IMR-90 (cell line): ENCODE measurements around the gene PRKCE. TPM values are rescaled to one million over a fixed set of nuclear protein-coding genes. Genes with fewer than 3 reads are reported as not detected.

Experiments
- ATAC-seq: fragments of 200-7000 bp; cut with Tn5 transposase; 2 replicates; pipeline ENCODE4 v1.9.1; 2020; ENCODE audit warnings: low read depth, mild to moderate bottlenecking, moderate library complexity
- BruUV-seq: library from RNA; stranded (reverse); fragments of 400-500 nt; replicated peaks from 2 replicates; lab custom pipeline; 2021; lab: Mats Ljungman, UMichigan
- CTCF ChIA-PET: fragments of 300-600 bp; formaldehyde crosslinking; extraction: SDS; loops from one replicate; lab custom pipeline; 2021; ENCODE audit warnings: antibody characterized with exemption; lab: Yijun Ruan, JAX
- POLR2A ChIA-PET: fragments of 300-600 bp; sonication (Branson Sonifier 250); formaldehyde crosslinking; loops from one replicate; lab custom pipeline; 2022; ENCODE audit warnings: antibody characterized with exemption; ENCODE audit not compliant: unreplicated experiment; lab: Charles Lee
- DNase-seq: peaks from one replicate; pipeline ENCODE4 v3.0.0; 2013
- H2AFZ ChIP-seq: replicated peaks from 2 replicates; pipeline ENCODE3; 2013; ENCODE audit warnings: low read length, mild to moderate bottlenecking; ENCODE audit not compliant: poor library complexity
- H2AK5ac ChIP-seq: 2 replicates; pipeline ENCODE4 v1.6.1; 2013; ENCODE audit warnings: low read depth, low read length, inconsistent platforms
- H2AK9ac ChIP-seq: replicated peaks from 2 replicates; pipeline ENCODE3; 2013; ENCODE audit warnings: mild to moderate bottlenecking, low read depth, low read length, moderate library complexity; ENCODE audit not compliant: poor library complexity
- H2BK120ac ChIP-seq: 2 replicates; pipeline ENCODE4 v1.6.1; 2013; ENCODE audit warnings: low read depth, low read length, inconsistent platforms
- H2BK15ac ChIP-seq: 3 replicates; pipeline ENCODE4 v1.6.1; 2013; ENCODE audit warnings: low read depth, low read length, inconsistent platforms
- H2BK20ac ChIP-seq: 2 replicates; pipeline ENCODE4 v1.6.1; 2013; ENCODE audit warnings: low read depth, mild to moderate bottlenecking, inconsistent platforms, low read length, moderate library complexity
- H2BK5ac ChIP-seq: 2 replicates; pipeline ENCODE4 v1.6.1; 2013; ENCODE audit warnings: mild to moderate bottlenecking, low read depth, low read length, inconsistent platforms; ENCODE audit not compliant: poor library complexity, severe bottlenecking
- H3K14ac ChIP-seq: replicated peaks from 2 replicates; pipeline ENCODE4 v1.6.1; 2013; ENCODE audit warnings: low read depth, low read length, inconsistent platforms
- H3K18ac ChIP-seq: 2 replicates; pipeline ENCODE4 v1.6.1; 2013; ENCODE audit warnings: low read depth, low read length, control low read depth
- H3K23ac ChIP-seq: 2 replicates; pipeline ENCODE4 v1.6.1; 2013; ENCODE audit warnings: low read depth, low read length, inconsistent platforms
- H3K27ac ChIP-seq: 2 replicates; pipeline ENCODE4 v1.5.1; 2013; ENCODE audit warnings: mild to moderate bottlenecking, control low read depth, low read length; ENCODE audit not compliant: insufficient read depth
- H3K27me3 ChIP-seq: 2 replicates; pipeline ENCODE4 v1.6.1; 2013; ENCODE audit warnings: low read length; ENCODE audit not compliant: control insufficient read depth, insufficient read depth
- H3K36me3 ChIP-seq: 2 replicates; pipeline ENCODE4 v1.6.1; 2013; ENCODE audit warnings: low read length, mixed read lengths; ENCODE audit not compliant: control insufficient read depth, insufficient read depth
- H3K4ac ChIP-seq: 2 replicates; pipeline ENCODE4 v1.6.1; 2013; ENCODE audit warnings: low read depth, low read length, inconsistent platforms
- H3K4me1 ChIP-seq: 2 replicates; pipeline ENCODE4 v1.6.1; 2013; ENCODE audit warnings: low read length, mixed read lengths; ENCODE audit not compliant: control insufficient read depth, insufficient read depth
- H3K4me2 ChIP-seq: 2 replicates; pipeline ENCODE4 v1.6.1; 2013; ENCODE audit warnings: low read depth, mild to moderate bottlenecking, control low read depth, low read length, moderate library complexity
- H3K4me3 ChIP-seq: 2 replicates; pipeline ENCODE4 v1.5.1; 2013; ENCODE audit warnings: low read depth, mild to moderate bottlenecking, control low read depth, low read length, moderate library complexity; ENCODE audit not compliant: insufficient read depth
- H3K56ac ChIP-seq: 2 replicates; pipeline ENCODE4 v1.6.1; 2013; ENCODE audit warnings: low read length, inconsistent platforms; ENCODE audit not compliant: insufficient read depth; ENCODE audit errors: extremely low read depth
- H3K79me1 ChIP-seq, 2 experiments: 2 replicates each; pipeline ENCODE4 v1.6.1; 2013; ENCODE audit warnings: low read length in 2 of 2, inconsistent platforms in 1 of 2, low read depth in 1 of 2
- H3K9ac ChIP-seq: 2 replicates; pipeline ENCODE4 v1.6.1; 2013; ENCODE audit warnings: low read depth, low read length, control low read depth
- H3K9me1 ChIP-seq: 2 replicates; pipeline ENCODE4 v1.6.1; 2013; ENCODE audit warnings: low read length, inconsistent platforms; ENCODE audit not compliant: insufficient read depth
- H3K9me3 ChIP-seq: 2 replicates; pipeline ENCODE4 v1.6.1; 2013; ENCODE audit warnings: low read length; ENCODE audit not compliant: control insufficient read depth, insufficient read depth
- H4K20me1 ChIP-seq: 2 replicates; pipeline ENCODE4 v1.6.1; 2013; ENCODE audit warnings: low read length, inconsistent platforms; ENCODE audit not compliant: insufficient read depth
- H4K5ac ChIP-seq: 2 replicates; pipeline ENCODE4 v1.6.1; 2013; ENCODE audit warnings: mild to moderate bottlenecking, low read depth, low read length, control low read depth
- H4K8ac ChIP-seq, 2 experiments: 2 replicates each; pipeline ENCODE4 v1.6.1; 2013; ENCODE audit warnings: low read depth in 2 of 2, low read length in 2 of 2, control low read depth in 1 of 2, inconsistent platforms in 1 of 2
- H4K91ac ChIP-seq: 2 replicates; pipeline ENCODE4 v1.6.1; 2013; ENCODE audit warnings: low read depth, low read length, inconsistent platforms; ENCODE audit not compliant: insufficient read depth
- CEBPB ChIP-seq: IDR thresholded peaks from 2 replicates; pipeline ENCODE4 v1.6.1; 2012; ENCODE audit warnings: low read depth, low read length, improper control_type of control experiment
- CHD1 ChIP-seq: IDR thresholded peaks from 2 replicates; pipeline ENCODE4 v1.6.1; 2012; ENCODE audit warnings: low read depth, low read length, improper control_type of control experiment
- FOS ChIP-seq: fragments of 150-350 bp; IDR thresholded peaks from 2 replicates; pipeline ENCODE4 v1.6.1; 2016; ENCODE audit warnings: low read depth, low read length
- MAFK ChIP-seq: IDR thresholded peaks from 2 replicates; pipeline ENCODE4 v1.6.1; 2012; ENCODE audit warnings: low read depth, low read length, improper control_type of control experiment
- MXI1 ChIP-seq: IDR thresholded peaks from 2 replicates; pipeline ENCODE4 v1.6.1; 2012; ENCODE audit warnings: low read depth, mild to moderate bottlenecking, low read length, moderate library complexity, borderline replicate concordance
- POLR2A ChIP-seq: IDR thresholded peaks from 2 replicates; pipeline ENCODE4 v1.6.1; 2012; ENCODE audit warnings: mild to moderate bottlenecking, low read depth, low read length
- RAD21 ChIP-seq: IDR thresholded peaks from 2 replicates; pipeline ENCODE4 v1.6.1; 2012; ENCODE audit warnings: low read length, improper control_type of control experiment
- RCOR1 ChIP-seq: IDR thresholded peaks from 2 replicates; pipeline ENCODE4 v1.6.1; 2012; ENCODE audit warnings: mild to moderate bottlenecking, low read length, improper control_type of control experiment; ENCODE audit not compliant: insufficient replicate concordance
- RFX5 ChIP-seq: IDR thresholded peaks from 2 replicates; pipeline ENCODE4 v1.8.0; 2012; ENCODE audit warnings: low read depth, mild to moderate bottlenecking, low read length, moderate library complexity
- WGBS, 2 experiments: methylation state at CpG; one replicate each; pipeline versions ENCODE4 v1.1.5 to v1.1.7; 2013; ENCODE audit warnings: missing lambda C conversion rate in 2 of 2; ENCODE audit not compliant: insufficient read length in 1 of 2; ENCODE audit errors: extremely low coverage in 2 of 2; 5-methylcytosine and 5-hydroxymethylcytosine counted together
- dilution Hi-C: fragments of 300-500 bp; cut with HindIII; formaldehyde crosslinking; loops from one replicate; pipeline ENCODE4 v1.14.3; 2018; ENCODE audit warnings: low sequenced_read_pairs; ENCODE audit not compliant: unreplicated experiment
- in situ Hi-C: fragments of 300-500 bp; cut with MboI; formaldehyde crosslinking; loops from 3 replicates; pipeline ENCODE4 v1.14.3; 2019; ENCODE audit warnings: low sequenced_read_pairs, inconsistent platforms, mixed read lengths
- intact Hi-C: fragments of 100-400 bp; cut with micrococcal nuclease; formaldehyde crosslinking; loops from 2 replicates; pipeline ENCODE4 v1.10.0; 2022
- polyA plus RNA-seq, 3 experiments: library from polyadenylated mRNA; depleted of rRNA; stranded (reverse); fragments of >200 nt; gene quantifications; 2 replicates each; pipeline ENCODE4 v1.2.3, GENCODE V29; 2012; ENCODE audit warnings: low replicate concordance in 1 of 3
- total RNA-seq: library from RNA; depleted of rRNA; stranded (reverse); fragments of >200 nt; gene quantifications from 2 replicates; pipeline ENCODE4 v1.2.3, GENCODE V29; 2012
- TF ChIP-seq, protein P1 (sequence below): fragments of 150-350 bp; IDR thresholded peaks from 2 replicates; pipeline ENCODE4 v1.6.1; 2016; ENCODE audit warnings: low read depth, mild to moderate bottlenecking, low read length, moderate library complexity, borderline replicate concordance
- TF ChIP-seq, protein P2 (sequence below): fragments of 150-350 bp; IDR thresholded peaks from 2 replicates; pipeline ENCODE4 v1.6.1; 2017; ENCODE audit warnings: mild to moderate bottlenecking, antibody characterized with exemption, low read length, low read depth

PRKCE gene
- total and polyA plus RNA-seq, 2 of the 4 experiments (the other 2 are of a cell fraction) = 8.1 to 32.4 TPM

DNA sequence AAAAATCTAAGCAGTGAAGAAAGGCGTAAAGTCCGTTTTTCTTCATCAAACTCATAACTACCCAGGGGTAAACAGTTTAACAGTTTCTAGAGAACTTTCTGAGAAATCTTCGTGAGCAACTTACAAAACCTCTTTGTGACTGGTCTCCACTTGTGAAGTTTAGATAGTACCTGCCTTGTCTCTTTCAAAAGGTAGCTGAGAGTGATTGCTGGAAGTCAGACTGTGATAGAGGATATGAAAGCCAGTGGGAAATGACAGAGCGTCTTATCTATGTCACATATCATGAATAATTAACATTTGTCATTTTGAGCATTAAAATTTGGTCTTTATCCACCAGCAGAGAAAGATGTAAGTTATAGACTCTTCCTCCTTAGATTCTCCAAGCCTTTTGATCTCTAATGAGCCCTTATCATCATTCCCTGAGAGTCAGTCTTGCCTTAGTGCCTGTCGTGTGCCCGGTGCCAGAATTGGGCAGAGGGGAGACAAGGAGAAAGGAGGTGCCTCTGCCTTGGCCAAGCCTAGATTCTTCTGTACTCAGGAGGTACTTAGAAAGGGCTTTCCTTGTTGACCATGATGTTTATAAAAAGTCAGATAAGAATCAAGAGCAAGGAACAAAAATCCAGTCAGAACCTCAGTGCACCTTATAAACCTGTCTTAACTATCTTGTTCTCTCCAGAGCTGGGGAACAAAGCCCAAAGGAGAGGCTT, 440.6 kb downstream of the PRKCE start:
- no peak overlapping the region for H3K27ac ChIP-seq
- H3K36me3 ChIP-seq = peaks cover 24% of the 10 kb centered on the region
- H3K56ac ChIP-seq = no peak overlapping the region
- peaks cover 3 to 14% of the 10 kb centered on the region in 2 experiments; a peak in 2 of 4 replicates for H3K79me1 ChIP-seq
- no peak overlapping the region for H2BK120ac ChIP-seq
- no peak overlapping the region for H2AK9ac ChIP-seq
- dilution Hi-C loops = no loop called here
- no peaks in the 10 kb centered on the region for H3K27me3 ChIP-seq
- no peak overlapping the region for H2BK5ac ChIP-seq
- no peak overlapping the region for H3K14ac ChIP-seq
- no peak overlapping the region for H3K4me2 ChIP-seq
- H3K9me3 ChIP-seq = 0 out of 2 replicates have a peak, but pooled peaks cover 3% of the 10 kb centered on the region
- no peak overlapping the region for H3K4me3 ChIP-seq
- no peak overlapping the region; the same call in 2 of the 3 replicates for H2BK15ac ChIP-seq
- 0 out of 2 replicates have a peak overlapping the region, but pooled peaks have one; percentile 24 for H3K4ac ChIP-seq
- H3K23ac ChIP-seq = no peak overlapping the region
- TF ChIP-seq MAFK = no peak
- no peak for TF ChIP-seq FOS
- no peak for TF ChIP-seq RFX5
- no peak for TF ChIP-seq RCOR1
- TF ChIP-seq MXI1 = no peak
- TF ChIP-seq, protein P1, sequence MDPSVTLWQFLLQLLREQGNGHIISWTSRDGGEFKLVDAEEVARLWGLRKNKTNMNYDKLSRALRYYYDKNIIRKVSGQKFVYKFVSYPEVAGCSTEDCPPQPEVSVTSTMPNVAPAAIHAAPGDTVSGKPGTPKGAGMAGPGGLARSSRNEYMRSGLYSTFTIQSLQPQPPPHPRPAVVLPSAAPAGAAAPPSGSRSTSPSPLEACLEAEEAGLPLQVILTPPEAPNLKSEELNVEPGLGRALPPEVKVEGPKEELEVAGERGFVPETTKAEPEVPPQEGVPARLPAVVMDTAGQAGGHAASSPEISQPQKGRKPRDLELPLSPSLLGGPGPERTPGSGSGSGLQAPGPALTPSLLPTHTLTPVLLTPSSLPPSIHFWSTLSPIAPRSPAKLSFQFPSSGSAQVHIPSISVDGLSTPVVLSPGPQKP = no peak
- no peak for TF ChIP-seq RAD21
- TF ChIP-seq CEBPB = no peak
- TF ChIP-seq CHD1 = no peak
- TF ChIP-seq, protein P2, sequence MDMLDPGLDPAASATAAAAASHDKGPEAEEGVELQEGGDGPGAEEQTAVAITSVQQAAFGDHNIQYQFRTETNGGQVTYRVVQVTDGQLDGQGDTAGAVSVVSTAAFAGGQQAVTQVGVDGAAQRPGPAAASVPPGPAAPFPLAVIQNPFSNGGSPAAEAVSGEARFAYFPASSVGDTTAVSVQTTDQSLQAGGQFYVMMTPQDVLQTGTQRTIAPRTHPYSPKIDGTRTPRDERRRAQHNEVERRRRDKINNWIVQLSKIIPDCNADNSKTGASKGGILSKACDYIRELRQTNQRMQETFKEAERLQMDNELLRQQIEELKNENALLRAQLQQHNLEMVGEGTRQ = no peak
- TF ChIP-seq POLR2A = no peak
- no peak for DNase-seq
- in situ Hi-C loops = no loop called here
- no peak overlapping the region for H3K18ac ChIP-seq
- no peak overlapping the region for H4K91ac ChIP-seq
- BruUV-seq = no TSS peak
- peaks cover 13% of the 10 kb centered on the region for H3K9me1 ChIP-seq
- no peaks in the 10 kb centered on the region for H4K20me1 ChIP-seq
- ATAC-seq = no peak
- no peak overlapping the region for H3K9ac ChIP-seq
- H4K5ac ChIP-seq = no peak overlapping the region
- ChIA-PET POLR2A (no interaction called here), CTCF (no interaction called here)
- intact Hi-C loops = no loop called here
- H2BK20ac ChIP-seq = no peak overlapping the region
- H2AK5ac ChIP-seq = no peak overlapping the region
- no peak overlapping the region for H4K8ac ChIP-seq
- H3K4me1 ChIP-seq = peaks cover 1% of the 10 kb centered on the region; the same call in 1 of the 2 replicates
- no peak overlapping the region for H2AFZ ChIP-seq
- no CpG with 5 or more reads among the region's 6 CpGs for WGBS, 2 experiments
